A549 treated with DMSO at 1 μM for 4 hours (cell line): ENCODE data around the gene AMELX. TPM values are rescaled to one million over a fixed set of nuclear protein-coding genes. Genes with fewer than 3 reads are reported as not detected.

ENCODE experiments used
- total RNA-seq: library from RNA; stranded (reverse); fragments of 200-300 nt; extraction: Qiagen RNA extraction; gene quantifications from 5 replicates; pipeline ENCODE4 v1.2.3, GENCODE V29; 2022; ENCODE audit warnings: low read depth

Gene AMELX
- total RNA-seq = not detected in 5 replicates

DNA sequence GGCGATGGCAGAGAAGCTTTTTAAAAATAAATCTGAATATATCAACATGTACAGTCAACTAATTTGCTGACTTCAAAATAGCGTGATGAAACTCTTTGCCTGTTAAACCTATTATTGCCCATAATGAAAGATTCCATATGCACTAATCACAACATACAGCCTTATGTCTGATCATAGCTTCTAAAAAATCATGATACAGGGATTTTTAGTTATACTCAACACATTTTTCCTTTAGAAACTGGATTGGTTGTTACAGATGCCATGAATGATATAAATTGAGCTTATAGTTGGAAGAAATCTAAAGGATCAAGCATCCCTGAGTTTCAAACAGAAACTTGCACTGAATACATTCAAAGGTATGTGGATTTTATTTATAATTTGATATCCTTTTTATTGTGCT, at the start of gene AMELX:
Gene AMELX, plus strand, starts transcription at position 301 of the 400 bp plus-strand sequence. CDS start 1,376 bp downstream, outside the sequence.

Other genes starting within 250 kb of the AMELX start
- gene HCCS, start 182.1 kb upstream of the AMELX start, total RNA-seq = 55.8 to 60.5 TPM (median 59.3 TPM) in 5 replicates